WI38 (cell line): Measurements from ENCODE around the gene NPIPB13.
A peak's percentile ranks its signal among the peaks of the same experiment; 100 is the strongest.
"Not testable (repeated sequence)": the region's sequence is repeated elsewhere in the genome, so short reads cannot be mapped to it uniquely, and the experiment has no call there.

Source experiments
- H3K4me3 ChIP-seq: 2 replicates; pipeline ENCODE4 v1.5.1; 2011; ENCODE audit warnings: low read depth, mild to moderate bottlenecking, control low read depth, low read length

Gene NPIPB13

GRCh38 chr16:30248379-30248778 is at the start of gene NPIPB13:
TSS of gene NPIPB13 (minus strand) at chr16:30248479. CDS start at chr16:30245573, 2,906 bp downstream.
- not testable (repeated sequence) for H3K4me3 ChIP-seq

GRCh38 chr16:30282357-30282756 is 34.1 kb upstream of the NPIPB13 start:
- not testable (repeated sequence) for H3K4me3 ChIP-seq

- H3K4me3 ChIP-seq, result not testable (repeated sequence)
These were observed 30.2 kb upstream of the NPIPB13 start for GRCh38 chr16:30278523-30278922.

- not testable (repeated sequence) for H3K4me3 ChIP-seq
These were observed 31.2 kb downstream of the NPIPB13 start for GRCh38 chr16:30217082-30217481.

- not testable (repeated sequence) for H3K4me3 ChIP-seq
These were observed 36.9 kb downstream of the NPIPB13 start for GRCh38 chr16:30211414-30211813.

- not testable (repeated sequence) for H3K4me3 ChIP-seq
These were observed 39.2 kb downstream of the NPIPB13 start for GRCh38 chr16:30209032-30209431.

- H3K4me3 ChIP-seq, result not testable (repeated sequence)
These were observed 41.1 kb downstream of the NPIPB13 start for GRCh38 chr16:30207063-30207704.

- H3K4me3 ChIP-seq, result peak overlapping the region; percentile 51
These were observed 42.0 kb downstream of the NPIPB13 start for GRCh38 chr16:30206252-30206651.

GRCh38 chr16:30205541-30206236 is 42.6 kb downstream of the NPIPB13 start:
- H3K4me3 ChIP-seq, result peak overlapping the region; percentile 51

- not testable (repeated sequence) for H3K4me3 ChIP-seq
These were observed 48.5 kb downstream of the NPIPB13 start for GRCh38 chr16:30199608-30200343.

- not testable (repeated sequence) for H3K4me3 ChIP-seq
These were observed 49.2 kb downstream of the NPIPB13 start, which contains the start of gene SULT1A3 for GRCh38 chr16:30199049-30199448. TSS of gene SULT1A3 (plus strand) at chr16:30199255. CDS start at chr16:30200729, 1,474 bp downstream.
